DND-41 (cell line): ENCODE data around the gene PHOSPHO1.

Experiments used
- ATAC-seq: fragments of 200-7000 bp; cut with Tn5 transposase; 3 replicates; pipeline ENCODE4 v1.9.1; 2021; ENCODE audit warnings: low read depth; ENCODE audit not compliant: insufficient read depth
- DNase-seq: peaks from one replicate; pipeline ENCODE4 v3.0.0-alpha.2; 2020
- H2AFZ ChIP-seq: 2 replicates; pipeline ENCODE4 v1.6.0; 2012; ENCODE audit warnings: low read depth, low read length
- H3K27ac ChIP-seq: 2 replicates; pipeline ENCODE4 v1.5.1; 2012; ENCODE audit warnings: low read length, inconsistent platforms
- H3K27me3 ChIP-seq: fragments of 200-600 bp; sonication (generic); 2 replicates; pipeline ENCODE4 v1.6.0; 2012; ENCODE audit warnings: low read length, mild to moderate bottlenecking, inconsistent platforms; ENCODE audit not compliant: insufficient read depth, poor library complexity
- H3K36me3 ChIP-seq: 2 replicates; pipeline ENCODE4 v1.5.1; 2012; ENCODE audit warnings: low read length, inconsistent platforms; ENCODE audit not compliant: insufficient read depth
- H3K4me1 ChIP-seq: 2 replicates; pipeline ENCODE4 v1.5.1; 2012; ENCODE audit warnings: mild to moderate bottlenecking, low read length; ENCODE audit not compliant: insufficient read depth
- H3K4me2 ChIP-seq: 2 replicates; pipeline ENCODE4 v1.6.0; 2012; ENCODE audit warnings: mild to moderate bottlenecking, moderate library complexity, low read length, inconsistent platforms; ENCODE audit not compliant: insufficient read depth
- H3K4me3 ChIP-seq, 2 experiments: fragments of 200-600 bp in 1 of 2; shearing (Covaris generic) in 1 of 2; 2 replicates each; pipeline ENCODE4 v1.5.1; 2012 to 2016; ENCODE audit warnings: inconsistent platforms in 2 of 2, low read length in 2 of 2, mild to moderate bottlenecking in 2 of 2, low read depth in 1 of 2, moderate library complexity in 1 of 2
- H3K79me2 ChIP-seq: 2 replicates; pipeline ENCODE4 v1.6.0; 2012; ENCODE audit warnings: low read length, inconsistent platforms; ENCODE audit not compliant: insufficient read depth
- H3K9ac ChIP-seq: 2 replicates; pipeline ENCODE4 v1.6.0; 2012; ENCODE audit warnings: low read depth, mild to moderate bottlenecking, inconsistent platforms, low read length, moderate library complexity
- H3K9me3 ChIP-seq: 2 replicates; pipeline ENCODE4 v1.5.1; 2012; ENCODE audit warnings: low read length, moderate library complexity, mild to moderate bottlenecking, inconsistent platforms; ENCODE audit not compliant: insufficient read depth, severe bottlenecking
- H4K20me1 ChIP-seq: 2 replicates; pipeline ENCODE4 v1.6.0; 2012; ENCODE audit warnings: low read length; ENCODE audit not compliant: insufficient read depth
- EZH2 ChIP-seq: IDR thresholded peaks from 3 replicates; pipeline ENCODE4 v1.6.1; 2012; ENCODE audit warnings: borderline replicate concordance, low read depth, mild to moderate bottlenecking, moderate library complexity, low read length, inconsistent platforms; ENCODE audit not compliant: severe bottlenecking
- TF ChIP-seq, protein P1 (sequence below): IDR thresholded peaks from 2 replicates; pipeline ENCODE4 v1.5.1; 2012; ENCODE audit warnings: borderline replicate concordance, low read length, moderate library complexity, mild to moderate bottlenecking; ENCODE audit not compliant: poor library complexity, severe bottlenecking; ENCODE audit errors: extremely low read depth

The PHOSPHO1 gene

DNA sequence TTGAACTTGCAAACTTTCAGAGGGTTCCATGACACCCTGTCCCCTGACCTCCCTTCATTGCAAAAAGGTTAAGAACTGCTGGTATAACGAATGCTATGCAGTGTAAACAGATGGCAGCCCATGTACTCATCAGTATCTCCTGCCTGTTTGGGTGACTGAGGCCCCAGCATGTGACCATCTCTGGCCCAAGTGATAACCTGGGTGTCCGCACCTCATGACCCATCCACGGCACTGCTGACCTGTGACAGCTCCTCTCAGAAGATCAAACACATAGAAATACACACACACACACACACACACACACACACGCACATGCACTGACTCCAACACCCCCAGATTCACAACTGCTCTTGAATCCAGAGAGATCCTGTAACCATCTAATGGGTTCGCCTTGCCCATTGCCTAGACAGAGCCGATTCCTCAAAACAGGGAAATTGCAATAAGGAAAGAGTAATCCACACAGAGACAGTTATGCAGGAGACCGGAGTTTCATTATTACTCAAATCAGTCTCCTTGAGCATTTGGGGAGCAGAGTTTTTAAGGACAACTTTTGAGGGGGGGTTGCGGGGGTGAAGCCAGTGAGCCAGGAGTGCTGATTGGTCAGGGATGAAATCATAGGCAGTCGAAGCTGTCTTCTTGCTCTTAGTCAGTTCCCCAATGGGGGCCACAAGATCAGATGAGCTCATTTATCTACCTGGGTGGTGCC lies 11.3 kb upstream of the PHOSPHO1 start:
- Histone ChIP-seq H3K27me3 (no peaks in the 10 kb centered on the region), H2AFZ (no peak overlapping the region), H3K79me2 (no peaks in the 10 kb centered on the region), H3K9me3 (no peaks in the 10 kb centered on the region), H3K4me2 (no peak overlapping the region), H3K27ac (no peak overlapping the region), H4K20me1 (no peaks in the 10 kb centered on the region), H3K9ac (no peak overlapping the region), H3K36me3 (no peaks in the 10 kb centered on the region), H3K4me3 (no peak overlapping the region), H3K4me1 (no peaks in the 10 kb centered on the region)
- ATAC-seq = no peak
- no peak for DNase-seq
- TF ChIP-seq, protein P1, sequence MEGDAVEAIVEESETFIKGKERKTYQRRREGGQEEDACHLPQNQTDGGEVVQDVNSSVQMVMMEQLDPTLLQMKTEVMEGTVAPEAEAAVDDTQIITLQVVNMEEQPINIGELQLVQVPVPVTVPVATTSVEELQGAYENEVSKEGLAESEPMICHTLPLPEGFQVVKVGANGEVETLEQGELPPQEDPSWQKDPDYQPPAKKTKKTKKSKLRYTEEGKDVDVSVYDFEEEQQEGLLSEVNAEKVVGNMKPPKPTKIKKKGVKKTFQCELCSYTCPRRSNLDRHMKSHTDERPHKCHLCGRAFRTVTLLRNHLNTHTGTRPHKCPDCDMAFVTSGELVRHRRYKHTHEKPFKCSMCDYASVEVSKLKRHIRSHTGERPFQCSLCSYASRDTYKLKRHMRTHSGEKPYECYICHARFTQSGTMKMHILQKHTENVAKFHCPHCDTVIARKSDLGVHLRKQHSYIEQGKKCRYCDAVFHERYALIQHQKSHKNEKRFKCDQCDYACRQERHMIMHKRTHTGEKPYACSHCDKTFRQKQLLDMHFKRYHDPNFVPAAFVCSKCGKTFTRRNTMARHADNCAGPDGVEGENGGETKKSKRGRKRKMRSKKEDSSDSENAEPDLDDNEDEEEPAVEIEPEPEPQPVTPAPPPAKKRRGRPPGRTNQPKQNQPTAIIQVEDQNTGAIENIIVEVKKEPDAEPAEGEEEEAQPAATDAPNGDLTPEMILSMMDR = no peak
- TF ChIP-seq EZH2 = no peak

DNA sequence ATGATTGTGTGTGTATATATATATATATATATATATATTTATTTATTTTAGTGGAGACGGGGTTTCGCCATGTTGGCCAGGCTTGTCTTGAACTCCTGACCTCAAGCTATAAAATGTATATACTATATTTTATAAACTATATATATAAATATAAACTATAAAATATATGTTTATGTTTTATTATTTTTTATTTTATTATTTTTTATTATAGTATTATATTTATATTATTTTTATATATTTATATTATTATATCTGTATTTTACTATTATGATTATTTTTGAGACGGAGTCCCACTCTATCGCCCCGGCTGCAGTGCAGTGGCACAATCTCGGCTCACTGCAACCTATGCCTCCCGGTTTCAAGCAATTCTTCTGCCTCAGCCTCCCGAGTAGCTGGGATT lies 10.5 kb upstream of the PHOSPHO1 start:
- Histone ChIP-seq H3K27me3 (no peaks in the 10 kb centered on the region), H3K36me3 (no peaks in the 10 kb centered on the region), H4K20me1 (no peaks in the 10 kb centered on the region), H3K4me2 (no peak overlapping the region), H2AFZ (no peak overlapping the region), H3K9ac (no peak overlapping the region), H3K9me3 (no peaks in the 10 kb centered on the region), H3K4me1 (no peaks in the 10 kb centered on the region), H3K27ac (no peak overlapping the region), H3K79me2 (no peaks in the 10 kb centered on the region), H3K4me3 (no peak overlapping the region)
- ATAC-seq (no peak), DNase-seq (no peak)
- TF ChIP-seq, protein P1 = no peak
- TF ChIP-seq EZH2 = no peak

DNA sequence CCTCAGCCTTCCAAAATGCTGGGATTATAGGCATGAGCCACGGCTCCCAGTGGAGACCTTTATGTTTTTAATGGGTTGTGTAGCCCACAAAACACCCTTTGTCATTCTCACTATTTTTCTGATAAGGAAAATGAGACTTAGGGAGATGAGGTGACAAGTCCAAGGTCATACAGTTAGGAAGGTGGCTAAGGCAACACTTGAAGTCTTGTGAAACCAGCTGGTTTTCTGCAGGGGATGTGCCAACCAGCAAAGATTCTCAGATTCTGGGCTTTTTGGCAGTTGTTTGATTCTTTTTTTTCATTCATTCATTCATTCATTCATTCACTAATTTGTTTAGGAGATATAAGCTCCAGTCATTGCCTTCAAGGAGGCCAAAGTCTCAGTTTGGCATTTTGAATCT lies 10.0 kb upstream of the PHOSPHO1 start:
- no peak overlapping the region for H3K27ac ChIP-seq
- H3K9ac ChIP-seq = no peak overlapping the region
- ATAC-seq = no peak
- no peaks in the 10 kb centered on the region for H3K4me1 ChIP-seq
- no peaks in the 10 kb centered on the region for H4K20me1 ChIP-seq
- H3K27me3 ChIP-seq = no peaks in the 10 kb centered on the region
- no peaks in the 10 kb centered on the region for H3K79me2 ChIP-seq
- H3K4me3 ChIP-seq = no peak overlapping the region
- H2AFZ ChIP-seq = no peak overlapping the region
- no peaks in the 10 kb centered on the region for H3K9me3 ChIP-seq
- no peak for DNase-seq
- TF ChIP-seq EZH2 = no peak
- TF ChIP-seq, protein P1 = no peak
- H3K36me3 ChIP-seq = no peaks in the 10 kb centered on the region
- no peak overlapping the region for H3K4me2 ChIP-seq
